DMS153 (cell line): ENCODE results near the gene NUP205.

ENCODE experiments used
- DNase-seq: peaks from one replicate; lab custom pipeline; 2025; lab: John Stamatoyannopoulos, UW

The NUP205 gene

GRCh38 chr7:135550196-135550595, 7.5 kb upstream of the NUP205 start:
- DNase-seq: no peak

DNA sequence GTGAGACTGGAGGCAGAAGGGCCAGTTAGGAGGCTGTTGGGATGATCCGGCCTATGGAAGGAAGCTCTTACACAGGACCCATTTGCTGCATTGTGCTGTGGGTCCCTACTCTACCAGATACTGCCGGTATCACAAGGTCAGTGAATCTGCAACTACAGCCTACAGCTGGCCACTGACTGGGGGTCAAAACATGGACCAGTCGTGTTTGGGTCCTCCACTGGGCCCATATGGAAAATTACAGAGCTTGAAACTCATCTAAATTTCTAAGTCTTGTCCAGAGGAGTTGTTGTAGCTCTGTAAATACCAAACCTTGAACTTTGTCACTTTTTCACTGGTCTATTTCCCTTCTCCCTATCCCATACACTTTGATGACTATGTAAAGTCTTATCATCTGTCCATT, 5.6 kb upstream of the NUP205 start:
- no peak for DNase-seq

GRCh38 chr7:135553346-135553745, 4.4 kb upstream of the NUP205 start:
- no peak for DNase-seq

DNA sequence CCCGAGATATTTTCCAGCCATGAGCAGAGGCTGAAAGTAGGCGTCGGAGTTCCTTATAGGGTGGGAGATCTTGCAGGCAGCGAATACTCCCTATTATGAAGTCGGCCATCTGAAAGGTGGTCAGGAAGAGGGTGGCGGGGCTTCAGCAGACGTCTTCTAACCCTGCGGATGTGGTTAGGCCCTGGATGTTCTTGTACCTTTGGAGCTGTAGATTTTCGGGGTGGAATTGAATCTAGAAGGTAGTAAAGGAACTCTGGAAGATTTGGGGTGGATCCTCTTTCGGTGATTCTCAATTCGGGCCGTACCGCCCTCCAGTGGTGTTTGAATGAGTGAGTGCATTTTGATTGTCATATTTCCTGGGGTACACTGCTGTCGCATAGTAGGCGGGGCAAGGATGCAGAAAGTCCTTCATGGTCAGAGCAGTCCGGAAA, 635 bp downstream of the NUP205 start:
- peak; percentile 38 for DNase-seq

DNA sequence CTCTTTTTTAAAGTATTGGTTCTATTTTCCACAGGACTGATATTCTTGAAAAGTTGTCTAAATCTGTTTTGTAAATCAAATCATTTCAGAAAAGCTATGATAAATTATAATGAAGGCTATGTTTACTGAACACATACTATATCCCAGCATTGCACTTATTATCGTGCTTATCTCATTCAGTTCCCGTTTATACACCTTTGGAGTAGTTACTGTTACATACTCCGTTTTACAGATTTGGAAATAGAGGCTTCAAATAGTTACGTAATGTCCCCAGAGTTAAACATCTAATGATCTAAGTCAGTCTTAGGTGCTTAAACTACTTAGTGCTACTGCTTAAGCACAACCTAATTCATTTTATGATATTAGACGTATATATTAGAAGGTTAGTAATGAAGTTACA, 1.2 kb downstream of the NUP205 start:
- no peak for DNase-seq

- no peak for DNase-seq
These were observed 2.9 kb downstream of the NUP205 start for GRCh38 chr7:135560631-135561030.

GRCh38 chr7:135562720-135563119, 5.0 kb downstream of the NUP205 start:
- DNase-seq: no peak

DNA sequence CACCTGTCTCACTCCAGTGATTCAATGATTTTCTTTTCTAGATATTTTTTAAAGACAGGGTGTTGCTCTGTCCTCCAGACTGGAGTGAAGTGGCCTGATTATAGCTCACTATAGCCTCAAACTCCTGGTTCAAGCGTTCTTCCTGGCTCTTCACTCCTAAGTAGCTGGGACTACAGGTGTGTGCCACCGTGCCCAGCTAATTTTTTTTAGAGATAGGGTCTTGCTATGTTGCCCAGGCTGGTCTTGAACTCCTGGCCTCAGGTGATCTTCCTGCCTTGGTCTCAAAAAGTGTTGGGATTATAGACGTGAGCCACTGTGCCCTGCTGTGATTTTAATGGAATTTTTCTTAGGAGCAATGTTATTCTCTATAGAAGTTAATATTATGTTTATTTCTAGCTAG, 14.1 kb downstream of the NUP205 start:
- no peak for DNase-seq

DNA sequence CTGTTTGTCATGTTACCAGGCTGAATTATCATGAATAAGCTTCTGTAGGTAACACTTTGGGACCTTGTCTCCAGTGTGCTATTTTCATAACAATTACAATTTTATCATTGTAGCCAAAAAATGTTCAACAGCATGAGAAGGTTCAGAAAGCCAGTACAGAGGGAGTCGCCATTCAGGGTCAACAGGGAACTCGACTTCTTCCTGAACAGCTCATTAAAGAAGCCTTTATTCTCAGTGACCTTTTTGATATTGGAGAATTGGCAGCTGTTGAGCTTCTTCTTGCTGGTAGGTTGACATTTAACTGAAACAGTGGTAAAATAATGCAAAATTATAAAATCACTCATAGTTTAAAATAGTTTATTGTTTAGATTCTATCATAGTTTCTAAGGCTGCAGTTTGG, 15.8 kb downstream of the NUP205 start:
- no peak for DNase-seq

DNA sequence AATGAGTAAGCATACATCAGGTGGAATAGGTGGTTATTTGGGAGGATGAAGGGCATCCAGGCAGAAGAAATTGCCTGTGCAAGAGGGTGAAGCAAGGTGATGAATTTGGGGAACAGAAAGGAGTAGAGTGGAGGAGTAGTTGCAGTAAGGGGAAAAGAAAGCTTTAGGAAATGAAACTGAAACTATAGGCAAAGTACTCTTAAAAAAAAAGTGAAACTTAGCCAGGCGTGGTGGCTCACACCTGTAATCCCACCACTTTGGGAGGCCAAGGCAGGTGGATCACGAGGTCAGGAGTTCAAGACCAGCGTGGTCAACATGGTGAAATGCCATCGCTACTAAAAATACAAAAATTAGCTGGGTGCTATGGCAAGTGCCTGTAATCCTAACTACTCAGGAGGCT, 17.6 kb downstream of the NUP205 start:
- DNase-seq: no peak

- DNase-seq: no peak
These were observed 20.9 kb downstream of the NUP205 start for GRCh38 chr7:135578569-135578968.

DNA sequence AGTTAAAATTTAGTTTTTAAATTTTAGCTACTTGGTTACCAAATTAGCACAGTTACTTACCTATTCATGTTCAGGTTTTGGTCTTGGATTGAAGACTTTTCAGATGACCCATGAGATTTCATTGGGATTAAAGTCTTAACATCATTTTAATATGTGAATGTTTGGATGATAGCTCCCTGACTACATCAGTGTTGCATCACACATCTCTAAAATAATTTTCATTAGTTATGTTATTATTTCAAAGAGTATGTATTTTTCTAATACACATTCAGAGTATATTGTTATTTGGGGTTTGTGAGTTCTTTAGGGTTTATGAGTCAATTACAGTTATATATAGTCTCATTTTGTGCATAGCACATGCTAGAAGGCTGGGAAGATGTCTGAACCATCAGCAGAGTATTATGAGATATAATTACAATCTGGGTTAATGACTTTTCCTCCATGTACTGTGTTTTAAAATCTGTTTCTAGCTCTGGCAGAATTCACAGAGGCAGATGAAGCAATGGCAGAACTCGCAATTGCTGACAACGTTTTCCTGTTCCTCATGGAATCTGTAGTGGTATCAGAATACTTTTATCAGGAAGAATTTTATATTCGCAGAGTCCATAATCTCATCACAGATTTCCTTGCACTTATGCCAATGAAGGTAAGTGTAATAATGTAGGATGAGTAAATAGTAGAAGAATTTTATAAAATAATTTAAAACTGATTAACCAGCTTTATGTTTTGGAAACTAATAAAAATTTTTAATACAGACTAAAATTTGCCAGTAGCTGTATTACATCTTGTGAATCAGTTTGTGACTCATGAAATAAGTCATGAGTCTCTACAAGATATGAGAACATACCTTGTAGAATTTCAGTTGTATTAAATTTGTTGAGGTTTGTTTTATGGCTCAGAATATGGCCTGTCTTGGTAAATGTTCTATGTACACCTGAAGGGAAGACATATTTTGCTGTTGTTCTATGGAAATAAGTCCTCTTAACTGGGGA, 26.9 kb downstream of the NUP205 start:
- no peak for DNase-seq

- DNase-seq: no peak
These were observed 39.6 kb downstream of the NUP205 start for GRCh38 chr7:135597181-135597925.

DNA sequence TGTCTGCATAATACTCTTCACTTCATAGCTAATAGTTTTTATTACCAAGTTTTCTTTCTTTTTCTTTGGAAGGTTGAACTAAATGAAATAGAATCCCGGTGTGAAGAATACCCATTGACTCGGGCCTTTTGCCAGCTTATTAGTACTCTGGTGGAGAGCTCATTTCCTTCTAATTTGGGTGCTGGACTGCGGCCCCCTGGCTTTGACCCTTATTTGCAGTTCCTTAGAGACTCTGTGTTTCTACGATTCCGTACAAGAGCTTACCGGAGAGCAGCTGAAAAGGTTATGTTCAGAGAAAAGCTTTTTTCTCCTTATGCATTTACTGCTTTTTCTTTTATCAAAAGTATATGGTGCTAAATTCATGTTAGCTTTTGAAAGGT, 40.2 kb downstream of the NUP205 start:
- no peak for DNase-seq

DNA sequence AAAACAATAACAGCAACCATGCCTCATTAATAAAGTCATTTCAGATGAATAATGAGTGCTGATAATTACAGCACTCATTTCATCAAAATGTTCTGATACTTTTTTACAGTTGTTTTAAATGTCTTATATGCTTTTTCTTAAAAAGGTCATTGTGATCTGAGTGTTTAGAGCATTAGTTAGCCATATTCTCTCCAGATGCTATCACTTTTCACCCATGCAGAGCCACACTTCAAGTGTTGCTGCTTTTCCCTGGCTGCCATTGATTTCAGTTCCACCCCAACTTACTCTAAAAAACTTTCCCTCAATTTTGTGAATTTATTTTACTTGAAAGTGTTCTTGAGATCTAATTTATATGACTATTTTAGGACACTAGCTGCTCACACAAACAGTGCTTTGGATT, 41.8 kb downstream of the NUP205 start:
- no peak for DNase-seq

DNA sequence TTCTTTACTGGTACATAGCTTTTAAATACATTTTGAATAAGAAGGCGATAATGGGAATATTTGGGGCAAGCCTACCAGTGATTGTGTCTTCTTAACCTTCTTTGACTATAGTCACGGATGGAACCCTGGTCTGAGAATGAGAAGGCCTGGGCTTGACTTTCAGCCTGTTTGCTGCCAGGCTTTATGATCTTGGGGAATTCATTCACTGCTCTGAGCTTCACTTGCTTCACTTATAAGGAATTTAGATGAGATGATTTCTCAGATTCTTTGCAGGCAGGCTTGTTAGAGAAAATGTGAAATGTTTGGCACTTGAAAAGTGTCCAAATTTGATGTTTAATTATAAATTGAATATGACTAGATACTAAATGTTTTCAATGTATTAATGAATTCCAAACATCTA, 42.5 kb downstream of the NUP205 start:
- no peak for DNase-seq

DNA sequence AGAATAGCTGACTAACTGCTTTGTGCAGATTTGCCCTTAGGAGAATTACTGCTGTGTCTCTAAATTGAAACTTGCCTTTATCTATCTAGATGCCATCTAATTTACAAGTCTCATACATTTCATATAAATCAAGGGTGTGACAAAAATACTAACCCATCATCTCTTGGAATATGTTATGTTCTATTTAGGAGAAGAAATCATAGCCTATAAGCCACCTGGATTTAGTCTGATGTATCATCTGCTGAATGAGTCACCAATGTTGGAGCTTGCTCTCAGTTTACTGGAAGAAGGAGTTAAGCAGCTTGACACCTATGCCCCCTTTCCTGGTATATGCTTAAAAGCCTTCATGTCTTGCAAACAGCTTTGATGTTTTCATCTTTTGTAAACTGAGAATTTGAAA, 43.5 kb downstream of the NUP205 start:
- DNase-seq: no peak

GRCh38 chr7:135602304-135602703, 44.6 kb downstream of the NUP205 start:
- no peak for DNase-seq

DNA sequence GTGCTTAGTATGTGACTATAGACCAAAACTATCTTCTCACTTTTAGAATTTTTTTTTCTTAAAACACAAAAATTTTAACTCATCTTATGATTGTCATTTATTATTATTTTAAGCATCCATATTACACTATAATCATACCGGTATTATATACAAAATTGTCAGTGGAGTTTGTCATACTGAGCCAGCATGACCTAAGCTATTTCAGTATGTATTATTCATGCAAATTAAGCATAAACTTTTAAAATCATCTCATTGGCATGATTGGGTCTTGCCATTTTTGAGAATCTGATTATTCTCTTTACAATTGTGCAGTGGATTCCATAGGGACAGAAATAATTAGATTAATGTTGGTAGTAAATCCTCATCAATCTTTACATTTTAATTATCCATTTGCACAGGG, 58.4 kb downstream of the NUP205 start:
- no peak for DNase-seq

GRCh38 chr7:135617781-135618180, 60.1 kb downstream of the NUP205 start:
- DNase-seq: no peak

DNA sequence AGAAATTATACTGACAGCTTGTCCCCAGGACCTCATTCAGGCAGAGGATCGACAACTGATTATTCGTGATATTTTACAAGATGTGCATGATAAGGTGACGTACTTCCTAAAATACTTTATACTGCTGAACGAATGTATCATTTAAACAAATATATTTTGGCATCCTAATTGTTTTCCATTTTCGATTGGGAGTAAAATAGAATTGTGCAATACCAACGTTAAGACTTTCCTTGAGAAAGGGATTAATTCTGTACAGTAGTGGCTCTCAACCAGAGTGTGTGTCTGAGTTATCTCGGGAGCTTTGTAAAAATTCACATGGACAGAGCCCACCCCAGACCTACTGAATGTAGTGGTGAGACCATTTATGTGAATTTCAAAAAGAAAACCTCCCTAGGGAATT, 60.8 kb downstream of the NUP205 start:
- no peak for DNase-seq

GRCh38 chr7:135620447-135620846, 62.7 kb downstream of the NUP205 start:
- DNase-seq: no peak
